ENCODE data around the gene RHOF.

DNA sequence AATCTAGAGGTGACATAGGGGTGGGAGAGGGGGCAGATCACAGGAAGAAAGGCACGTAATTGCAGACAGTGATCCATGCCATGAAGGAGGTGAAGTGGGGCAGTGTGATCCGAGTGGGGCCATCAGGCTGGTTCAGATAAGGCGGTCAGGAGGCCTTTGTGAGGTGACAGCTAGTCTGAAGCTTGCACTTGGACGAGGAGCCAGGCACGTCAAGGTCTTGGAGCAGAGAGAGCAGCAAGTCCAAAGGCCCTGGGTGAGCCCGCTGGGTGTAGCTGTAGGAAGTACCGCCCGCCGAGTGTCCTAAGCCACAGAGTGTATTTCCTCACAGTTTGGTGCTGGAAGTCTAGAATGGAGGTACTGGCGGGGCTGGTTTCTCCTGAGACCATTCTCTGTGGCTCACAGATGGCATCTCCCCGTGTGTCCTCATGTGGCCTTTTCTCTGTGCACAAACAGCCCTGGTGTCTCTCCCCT lies 23.6 kb downstream of the RHOF start:
- no peak for TF ChIP-seq POLR2A (IDR thresholded peaks at IDR 0.05)
- TF ChIP-seq, protein P1, sequence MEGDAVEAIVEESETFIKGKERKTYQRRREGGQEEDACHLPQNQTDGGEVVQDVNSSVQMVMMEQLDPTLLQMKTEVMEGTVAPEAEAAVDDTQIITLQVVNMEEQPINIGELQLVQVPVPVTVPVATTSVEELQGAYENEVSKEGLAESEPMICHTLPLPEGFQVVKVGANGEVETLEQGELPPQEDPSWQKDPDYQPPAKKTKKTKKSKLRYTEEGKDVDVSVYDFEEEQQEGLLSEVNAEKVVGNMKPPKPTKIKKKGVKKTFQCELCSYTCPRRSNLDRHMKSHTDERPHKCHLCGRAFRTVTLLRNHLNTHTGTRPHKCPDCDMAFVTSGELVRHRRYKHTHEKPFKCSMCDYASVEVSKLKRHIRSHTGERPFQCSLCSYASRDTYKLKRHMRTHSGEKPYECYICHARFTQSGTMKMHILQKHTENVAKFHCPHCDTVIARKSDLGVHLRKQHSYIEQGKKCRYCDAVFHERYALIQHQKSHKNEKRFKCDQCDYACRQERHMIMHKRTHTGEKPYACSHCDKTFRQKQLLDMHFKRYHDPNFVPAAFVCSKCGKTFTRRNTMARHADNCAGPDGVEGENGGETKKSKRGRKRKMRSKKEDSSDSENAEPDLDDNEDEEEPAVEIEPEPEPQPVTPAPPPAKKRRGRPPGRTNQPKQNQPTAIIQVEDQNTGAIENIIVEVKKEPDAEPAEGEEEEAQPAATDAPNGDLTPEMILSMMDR (IDR thresholded peaks at IDR 0.05): no peak
- no peak for TF ChIP-seq EP300 (IDR thresholded peaks at IDR 0.05)

Data from tibial nerve (tissue), 4 donors.